NCI-H2107 treated with DMSO at 0.1 percent for 48 hours (cell line): ENCODE measurements around the gene UBTD1.

Experiments used
- DNase-seq: peaks from one replicate; lab custom pipeline; 2025; ENCODE audit not compliant: unreplicated experiment; lab: John Stamatoyannopoulos, UW

The UBTD1 gene

GRCh38 chr10:97481071-97481470 lies 17.7 kb upstream of the UBTD1 start:
- no peak for DNase-seq

GRCh38 chr10:97482381-97482780 lies 16.3 kb upstream of the UBTD1 start:
- DNase-seq: no peak

- DNase-seq: no peak
Observed at GRCh38 chr10:97483506-97483905, 15.2 kb upstream of the UBTD1 start.

- DNase-seq: no peak
Observed at GRCh38 chr10:97483921-97484320, 14.8 kb upstream of the UBTD1 start.

- no peak for DNase-seq
Observed at GRCh38 chr10:97485647-97486281, 13.0 kb upstream of the UBTD1 start.

GRCh38 chr10:97490592-97490991 lies 8.1 kb upstream of the UBTD1 start:
- DNase-seq: no peak

- DNase-seq: no peak
Observed at GRCh38 chr10:97494151-97494550, 4.6 kb upstream of the UBTD1 start.

GRCh38 chr10:97494863-97495506 lies 3.7 kb upstream of the UBTD1 start:
- DNase-seq: peak; percentile 4

GRCh38 chr10:97497572-97498075 lies 1.1 kb upstream of the UBTD1 start:
- peak; percentile 9 for DNase-seq

- peak; percentile 82 for DNase-seq
Observed at GRCh38 chr10:97498076-97498840, 466 bp upstream of the UBTD1 start, which contains the start of gene MMS19. Gene MMS19 (minus strand): TSS chr10:97498422. CDS start chr10:97498384, 38 bp downstream.

- no peak for DNase-seq
Observed at GRCh38 chr10:97499561-97500296, 1.0 kb downstream of the UBTD1 start.

- DNase-seq: no peak
Observed at GRCh38 chr10:97500297-97500575, 1.5 kb downstream of the UBTD1 start.

- DNase-seq: no peak
Observed at GRCh38 chr10:97502916-97503315, 4.2 kb downstream of the UBTD1 start.

- no peak for DNase-seq
Observed at GRCh38 chr10:97503406-97503805, 4.7 kb downstream of the UBTD1 start.

GRCh38 chr10:97505152-97505551 lies 6.4 kb downstream of the UBTD1 start:
- DNase-seq: no peak

- no peak for DNase-seq
Observed at GRCh38 chr10:97506199-97506991, 7.7 kb downstream of the UBTD1 start.

GRCh38 chr10:97508342-97508741 lies 9.6 kb downstream of the UBTD1 start:
- no peak for DNase-seq

- no peak for DNase-seq
Observed at GRCh38 chr10:97509120-97509680, 10.5 kb downstream of the UBTD1 start.

- no peak for DNase-seq
Observed at GRCh38 chr10:97510686-97511085, 12.0 kb downstream of the UBTD1 start.

GRCh38 chr10:97511711-97512440 lies 13.2 kb downstream of the UBTD1 start:
- DNase-seq: no peak
